GM21737 (cell line): Measurements from ENCODE around the gene CREBZF.
"Not testable (repeated sequence)": the region's sequence is repeated elsewhere in the genome, so short reads cannot be mapped to it uniquely, and the experiment has no call there.

Experiments
- ATAC-seq: cut with Tn5 transposase; IDR thresholded peaks from one replicate; pipeline ENCODE4 v1.9.1; 2021; ENCODE audit warnings: mild to moderate bottlenecking, moderate library complexity; ENCODE audit not compliant: unreplicated experiment

The CREBZF gene

DNA sequence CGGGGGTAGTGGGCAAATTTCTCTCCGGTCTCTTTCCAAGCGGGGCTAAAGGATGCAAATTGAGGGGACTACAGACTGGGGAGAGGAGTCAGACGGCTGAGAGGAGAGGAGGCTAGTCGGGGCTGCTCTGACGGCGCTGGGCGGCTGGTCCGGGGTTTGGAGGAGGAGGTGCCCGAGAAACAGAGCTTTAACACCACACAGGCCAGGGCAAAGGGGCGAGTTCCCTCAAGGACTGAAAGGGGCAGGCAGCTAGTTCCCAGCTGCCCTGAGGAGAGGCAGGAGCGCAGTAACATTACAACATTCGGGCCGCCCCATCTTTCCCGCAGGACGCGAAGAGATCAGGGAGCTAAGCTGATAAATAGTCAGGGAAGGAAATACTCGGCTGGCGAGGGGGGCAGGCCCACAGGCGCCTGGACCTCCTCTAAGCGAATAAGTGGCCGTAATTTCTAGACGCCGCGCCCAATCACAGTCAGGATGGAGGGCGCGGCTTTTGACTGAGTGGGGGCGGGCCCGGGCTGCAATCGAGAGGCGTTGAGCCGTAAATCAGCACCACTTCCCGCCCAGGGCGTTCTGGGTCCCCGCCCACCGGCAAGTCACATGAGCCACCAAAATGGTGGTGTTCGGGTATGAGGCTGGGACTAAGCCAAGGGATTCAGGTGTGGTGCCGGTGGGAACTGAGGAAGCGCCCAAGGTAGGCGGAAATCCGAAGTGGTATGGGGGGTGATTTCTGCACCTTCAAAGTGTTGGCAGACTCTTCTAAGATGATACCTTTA, 36.7 kb downstream of the CREBZF start, which contains the start of gene TMEM126B:
Gene TMEM126B (plus strand): TSS at position 596 of the 773 bp plus-strand sequence. CDS start 15 bp downstream, at position 611.
- peak; percentile 99 for ATAC-seq

DNA sequence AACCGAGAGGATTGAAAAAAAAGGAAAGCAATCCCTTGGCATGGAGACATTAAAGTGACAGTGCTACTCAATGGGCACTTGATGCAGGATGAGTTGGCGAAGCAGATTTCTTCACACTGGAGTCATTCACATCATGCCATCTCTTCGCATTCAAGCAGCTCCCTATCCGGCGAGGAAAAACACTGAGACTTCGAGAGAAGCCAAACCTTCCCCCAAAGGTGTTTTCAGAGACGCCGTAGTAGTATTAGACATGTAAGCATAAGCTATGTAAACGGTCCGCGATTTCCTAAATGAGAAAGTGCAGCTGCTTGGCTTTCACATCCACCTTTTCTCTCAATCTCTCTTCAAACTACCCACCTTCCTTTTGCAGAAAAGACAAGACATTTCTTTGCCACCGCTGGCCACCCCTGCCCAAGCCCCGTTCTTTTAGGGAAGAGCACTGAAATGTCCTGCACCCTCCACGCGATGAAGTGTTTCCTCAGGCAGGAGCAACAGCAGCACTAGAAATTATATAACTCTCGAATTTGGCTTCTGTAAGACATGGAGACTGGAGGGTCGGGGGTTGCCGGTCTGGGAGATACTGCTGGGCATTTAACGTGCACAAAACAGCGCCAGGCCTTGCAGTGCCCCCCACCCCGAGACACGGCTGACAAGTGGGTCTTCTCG, 37.5 kb downstream of the CREBZF start, which contains the start of gene DLG2:
Gene DLG2 (minus strand): TSS at position 13 of the 666 bp plus-strand sequence.
- peak; percentile 0 for ATAC-seq

DNA sequence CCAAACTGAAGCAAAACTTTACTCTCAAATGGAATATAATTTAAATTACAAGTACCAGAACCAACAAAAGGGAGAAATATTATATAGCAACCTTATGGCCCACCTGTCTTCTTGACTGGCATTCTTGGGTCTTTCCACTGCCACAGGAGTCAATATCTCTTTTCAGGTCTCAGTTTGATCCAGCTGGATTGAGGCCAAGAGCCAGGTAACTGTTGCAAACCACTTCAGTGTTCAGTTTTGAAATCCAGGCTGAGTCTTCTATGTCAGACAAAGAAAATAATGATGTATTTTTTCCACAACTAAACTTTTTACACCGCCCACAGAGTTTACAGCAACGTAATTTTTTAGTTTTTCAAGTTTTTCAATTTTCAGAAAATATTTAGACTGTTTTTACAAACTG, 38.4 kb downstream of the CREBZF start:
- no peak for ATAC-seq

DNA sequence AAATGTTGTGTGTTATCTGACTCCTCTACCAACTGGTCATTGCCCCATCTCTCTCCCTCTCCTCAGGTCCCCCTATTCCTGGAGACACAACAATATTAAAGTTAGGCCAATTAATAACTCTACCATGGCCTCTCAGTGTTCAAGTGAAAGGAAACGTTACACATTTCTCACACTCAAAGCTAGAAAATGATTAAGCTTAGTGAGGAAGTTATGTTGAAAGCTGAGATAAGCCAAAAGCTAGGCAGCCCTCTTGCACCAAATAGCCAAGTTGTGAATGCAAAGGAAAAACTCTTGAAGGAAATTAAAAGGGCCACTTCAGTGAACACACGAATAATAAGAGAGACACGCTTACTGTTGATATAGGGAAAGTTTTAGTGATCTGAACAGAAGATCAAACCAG, 44.7 kb downstream of the CREBZF start:
- no peak for ATAC-seq

DNA sequence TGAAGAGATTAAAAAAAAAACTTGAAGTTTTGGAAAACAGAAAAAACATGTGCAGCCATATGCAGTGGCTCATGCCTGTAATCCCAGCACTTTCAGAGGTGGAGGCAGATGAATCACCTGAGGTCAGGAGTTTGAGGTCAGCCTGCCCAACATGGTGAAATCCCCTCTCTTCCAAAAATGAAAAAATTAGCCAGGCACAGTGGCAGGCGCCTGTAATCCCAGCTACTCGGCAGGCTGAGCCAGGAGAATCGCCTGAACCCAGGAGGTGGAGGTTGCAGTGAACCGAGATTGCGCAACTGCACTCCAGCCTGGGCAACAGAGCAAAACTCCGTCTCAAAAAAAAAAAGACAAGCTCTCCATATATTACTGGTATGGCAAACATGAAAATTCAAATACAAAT, 45.4 kb downstream of the CREBZF start:
- ATAC-seq = no peak

DNA sequence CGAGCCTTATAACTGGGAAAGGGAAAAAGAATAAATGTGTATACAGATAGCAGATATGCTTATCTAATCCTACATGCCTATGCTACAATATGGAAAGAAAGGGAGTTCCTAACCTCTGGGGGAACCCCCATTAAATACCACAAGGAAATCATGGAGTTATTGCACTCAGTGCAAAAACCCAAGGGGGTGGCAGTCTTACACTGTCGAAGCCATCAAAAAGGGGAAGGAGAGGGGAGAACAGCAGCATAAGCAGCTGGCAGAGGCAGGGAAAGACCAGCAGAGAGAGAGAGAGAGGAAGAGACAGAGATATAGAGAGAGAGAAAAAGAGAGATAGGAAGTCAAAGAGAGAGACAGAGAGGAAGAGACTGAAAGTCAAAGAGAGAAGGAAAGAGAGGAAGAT, 53.3 kb downstream of the CREBZF start:
- ATAC-seq = not testable (repeated sequence)
